Stimulated activated CD4-positive, alpha-beta T cell treated with anti-CD3 and anti-CD28 coated beads, Interleukin-1b, Interleukin-23, amount 100 ng/mL, for 4 hours (primary cell): ENCODE measurements around the gene KCNK1.

Experiments
- DNase-seq, 2 donors: peaks; one replicate each; pipeline ENCODE4 v3.0.0-alpha.2; 2020; ENCODE audit warnings: low read depth in 2 of 2

Gene KCNK1

DNA sequence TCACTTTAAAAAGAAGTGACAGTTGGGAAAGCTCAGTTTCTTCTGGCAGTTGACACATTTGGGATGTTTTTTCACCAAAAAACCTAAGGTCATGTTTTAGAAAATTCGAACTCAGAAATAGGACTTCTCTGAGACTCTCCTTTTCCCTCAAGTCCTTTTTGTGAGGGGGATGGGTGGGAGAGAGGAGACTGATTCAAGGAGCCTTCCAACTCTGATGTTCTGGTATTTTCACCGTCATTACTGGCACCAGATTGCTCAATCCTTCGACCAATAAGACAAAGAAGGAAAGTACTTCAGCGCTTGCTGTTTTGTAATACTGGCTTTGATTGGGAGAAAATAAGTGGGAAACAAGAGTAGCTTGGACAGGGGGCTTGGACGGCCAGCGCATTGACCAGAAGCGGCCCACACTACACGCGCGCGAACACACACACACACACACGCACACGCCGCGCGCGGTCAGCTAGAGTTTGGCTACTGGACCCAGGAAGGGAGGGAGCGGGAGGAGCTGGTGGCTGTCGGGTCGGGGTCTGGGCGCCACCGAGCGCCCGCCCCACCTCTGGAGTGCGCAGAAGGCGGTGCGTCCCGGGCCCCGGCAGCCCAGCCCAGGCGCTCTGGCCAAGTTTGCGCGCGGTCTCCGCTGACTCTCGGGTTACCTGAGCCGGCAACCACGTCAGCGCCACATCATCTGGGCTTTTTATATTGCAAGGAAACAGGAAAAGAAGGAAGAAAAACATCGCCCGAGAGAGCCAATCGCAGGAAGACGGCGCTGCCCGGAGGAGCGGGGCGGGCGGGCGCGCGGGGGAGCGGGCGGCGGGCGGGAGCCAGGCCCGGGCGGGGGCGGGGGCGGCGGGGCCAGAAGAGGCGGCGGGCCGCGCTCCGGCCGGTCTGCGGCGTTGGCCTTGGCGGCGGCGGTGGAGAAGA lies at the start of gene KCNK1:
Gene KCNK1, plus strand, starts transcription at position 855 of the 921 bp plus-strand sequence. Its CDS starts 66 bp downstream, at position 921.
- DNase-seq, result no peak

DNA sequence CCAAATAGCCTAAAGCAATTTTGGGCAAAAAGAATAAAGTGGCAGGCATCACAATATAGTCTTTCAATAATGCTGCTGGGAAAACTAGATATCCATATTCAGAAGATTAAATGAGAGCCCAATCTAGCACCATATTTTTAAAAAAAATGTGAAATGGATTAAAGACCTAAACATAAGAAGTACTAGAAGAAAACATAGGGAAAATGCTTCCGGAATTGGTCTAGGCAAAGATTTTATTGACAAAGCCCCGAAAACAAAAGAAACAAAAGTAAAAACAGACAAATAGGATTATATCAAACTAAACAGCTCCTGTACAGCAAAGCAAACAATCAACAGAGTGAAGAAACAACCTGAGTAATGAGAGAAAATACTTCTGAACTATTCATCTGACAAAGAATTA lies 48.6 kb upstream of the KCNK1 start:
- DNase-seq, result no peak

DNA sequence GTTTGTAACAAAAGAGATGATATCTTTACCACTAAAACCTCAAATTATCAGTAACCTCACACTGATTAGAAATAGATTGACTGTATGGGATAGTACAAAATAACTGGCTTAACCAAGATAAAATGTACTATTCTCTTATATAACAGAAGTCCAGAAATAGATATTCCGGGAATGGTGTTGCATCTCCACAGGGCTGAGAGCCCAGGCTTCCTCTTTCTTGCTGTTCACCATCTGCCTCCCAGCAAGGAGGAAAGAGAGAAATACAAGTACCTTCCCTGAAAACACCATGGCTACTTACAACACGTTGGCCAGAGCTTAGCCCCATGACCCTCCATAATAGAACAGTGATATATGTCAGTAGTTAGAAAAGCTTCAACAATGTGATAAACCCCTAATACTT lies 47.0 kb upstream of the KCNK1 start:
- DNase-seq, result no peak

DNA sequence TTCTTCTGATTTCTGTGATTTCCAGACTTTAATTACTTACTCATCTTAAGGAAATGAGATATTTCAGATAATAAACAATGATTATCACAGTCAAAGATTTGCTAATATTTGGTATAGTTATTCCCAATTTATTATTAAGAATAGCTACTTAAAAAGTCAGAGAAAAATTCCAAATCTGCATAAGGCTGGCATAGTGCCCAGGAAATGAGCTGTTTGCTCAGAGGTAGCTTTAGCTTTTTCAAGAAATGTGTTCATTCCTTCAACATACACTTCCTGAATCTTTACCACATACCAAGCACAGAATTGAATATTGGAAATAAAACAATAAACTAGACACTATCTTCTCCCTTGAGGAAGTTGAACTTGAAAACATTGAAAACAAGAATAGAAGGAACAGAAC lies 44.3 kb upstream of the KCNK1 start:
- DNase-seq, result no peak

DNA sequence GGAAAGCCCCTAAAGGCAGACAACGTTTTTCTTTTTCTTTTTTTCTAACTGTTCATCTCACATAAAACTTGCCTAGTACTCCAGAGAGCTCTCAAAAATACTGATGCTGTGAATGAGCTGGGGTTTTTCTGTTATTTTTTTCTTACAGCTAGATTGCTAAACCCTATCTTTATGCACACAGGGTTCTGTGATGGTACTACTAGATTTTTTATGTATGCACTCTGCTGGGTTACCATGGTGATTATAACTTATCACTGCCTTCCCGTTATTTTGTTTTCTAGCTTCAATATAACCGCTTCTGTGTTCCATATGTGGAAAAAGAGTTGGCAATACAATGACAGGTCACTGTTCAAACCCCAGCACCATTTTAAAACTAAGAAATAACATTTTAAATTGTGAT lies 43.7 kb upstream of the KCNK1 start:
- no peak for DNase-seq

DNA sequence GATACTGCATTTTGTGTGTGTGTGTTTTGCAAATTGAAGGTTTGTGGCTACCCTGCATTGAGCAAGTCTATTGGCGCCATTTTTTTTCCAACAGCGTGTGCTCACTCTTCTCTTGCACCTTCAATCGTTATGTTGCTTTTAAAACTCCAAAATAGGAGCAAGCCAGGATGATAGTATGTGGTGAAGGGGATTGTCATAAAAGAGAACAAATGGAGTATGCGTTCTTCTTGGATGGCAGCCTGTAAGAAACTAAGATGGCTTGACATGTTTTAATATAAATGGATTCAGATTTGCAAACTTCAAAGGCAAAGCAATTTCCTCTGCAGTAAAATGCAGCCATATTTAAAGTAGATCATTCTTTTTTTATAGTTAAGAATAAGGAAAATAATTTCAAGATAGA lies 43.2 kb upstream of the KCNK1 start:
- DNase-seq, result no peak

DNA sequence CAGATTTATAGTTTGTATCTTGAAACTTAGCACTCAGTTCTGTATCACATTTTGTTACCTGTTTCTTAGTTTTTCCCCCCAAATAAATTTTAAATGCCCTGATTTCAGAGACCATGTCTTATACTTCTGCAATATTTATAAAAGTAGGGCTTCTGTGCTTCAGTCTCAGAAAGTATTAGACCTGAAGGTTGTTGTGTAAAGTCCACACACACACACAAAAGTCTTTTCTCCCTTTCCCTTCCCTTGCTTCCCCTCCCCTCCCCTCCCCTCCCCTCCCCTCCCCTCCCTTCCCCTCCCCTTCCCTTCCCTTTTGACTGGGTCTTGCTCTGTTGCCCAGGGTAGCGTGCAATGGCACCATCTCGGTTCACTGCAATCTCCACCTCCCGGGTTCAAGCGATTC lies 41.0 kb upstream of the KCNK1 start:
- no peak for DNase-seq

DNA sequence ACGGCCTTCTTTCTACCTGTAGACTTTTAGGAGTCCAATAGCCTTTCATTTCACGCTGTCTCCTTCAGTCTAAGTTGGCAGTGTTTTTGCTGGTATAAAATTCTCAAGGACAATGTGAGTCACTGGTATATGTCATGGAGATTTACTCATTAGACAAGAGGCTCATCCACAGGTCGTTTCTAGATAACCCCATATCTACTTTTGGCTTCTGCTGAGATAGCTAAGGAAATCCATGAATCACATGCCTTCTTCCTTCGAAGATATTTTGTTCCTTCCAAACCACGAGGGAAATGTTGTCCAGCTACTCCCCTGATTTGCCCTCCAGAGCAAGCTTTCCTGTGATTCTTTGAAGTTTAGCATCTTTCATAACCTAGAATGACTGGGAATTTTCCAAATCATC lies 38.5 kb upstream of the KCNK1 start:
- DNase-seq, result no peak

DNA sequence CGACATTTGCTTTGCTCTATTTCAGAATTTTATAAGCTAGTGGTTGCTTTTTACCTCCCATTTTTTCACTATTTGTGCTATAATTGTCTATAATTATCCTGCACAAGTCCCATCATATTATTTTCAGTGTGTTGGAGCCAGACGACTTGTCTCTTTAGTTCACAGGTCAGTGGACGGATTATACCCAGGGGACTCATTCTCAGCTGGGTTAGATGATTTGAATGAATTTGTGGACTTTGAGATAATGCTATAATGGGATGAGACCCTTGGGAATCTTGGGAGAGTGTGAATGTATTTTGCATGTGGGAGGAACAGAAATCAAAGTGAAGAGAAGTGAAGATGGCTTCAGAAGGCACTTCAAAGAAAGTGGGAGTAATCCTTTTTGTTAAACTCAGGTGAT lies 31.5 kb upstream of the KCNK1 start:
- DNase-seq, result no peak

DNA sequence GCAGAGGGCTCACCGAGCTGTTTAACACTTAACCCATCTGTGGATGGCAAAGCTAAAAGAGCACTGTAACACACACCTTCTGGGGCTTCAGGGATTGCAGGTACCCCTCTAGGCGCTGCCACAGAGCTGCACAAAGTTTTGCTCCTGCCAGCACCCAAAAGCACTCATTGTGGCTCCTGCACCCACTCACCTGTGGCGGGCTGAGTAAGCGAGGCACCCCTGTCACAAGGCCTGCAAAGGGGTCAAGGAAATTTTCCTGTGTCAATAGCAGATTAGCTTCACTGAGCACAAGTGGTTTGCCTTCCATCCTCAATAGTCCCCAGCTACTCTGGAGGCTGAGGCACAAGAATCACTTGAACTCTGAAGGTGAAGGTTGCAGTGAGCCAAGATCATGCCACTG lies 29.5 kb upstream of the KCNK1 start:
- no peak for DNase-seq

DNA sequence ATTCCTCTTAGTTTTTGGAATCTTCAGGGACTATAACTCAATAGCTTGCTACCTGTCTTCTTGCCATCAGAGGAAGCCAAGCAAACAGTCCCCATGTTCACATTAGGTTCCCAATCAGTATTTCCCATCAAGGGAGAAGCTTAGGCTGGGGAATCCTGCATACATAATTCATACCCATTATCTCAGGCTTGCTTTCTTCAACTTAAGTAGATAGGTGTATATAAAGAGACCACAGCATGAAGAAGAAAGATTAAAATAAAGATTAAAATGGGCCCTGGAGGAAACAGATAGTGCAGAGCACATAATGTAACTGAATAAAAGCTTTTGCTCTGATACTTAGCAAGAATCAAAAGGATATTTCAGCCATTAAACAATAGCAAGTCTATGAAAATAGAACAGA lies 29.0 kb upstream of the KCNK1 start:
- no peak for DNase-seq

DNA sequence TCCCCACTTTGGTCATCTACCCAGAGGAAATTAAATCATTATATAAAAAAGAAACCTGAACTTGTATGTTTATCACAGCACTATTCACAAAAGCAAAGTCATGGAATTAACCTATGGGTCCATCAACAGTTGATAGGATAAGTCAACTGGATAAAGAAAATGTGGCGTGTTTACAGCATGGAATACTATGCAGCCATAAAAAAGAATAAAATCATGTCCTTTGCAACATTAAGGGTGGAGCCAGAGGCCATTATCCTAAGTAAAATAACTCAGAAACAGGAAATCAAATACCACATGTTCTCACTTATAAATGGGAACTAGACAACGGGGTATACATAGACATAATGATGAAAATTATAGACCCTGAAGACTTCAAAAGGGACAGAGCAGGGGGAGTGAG lies 27.6 kb upstream of the KCNK1 start:
- DNase-seq, result no peak

DNA sequence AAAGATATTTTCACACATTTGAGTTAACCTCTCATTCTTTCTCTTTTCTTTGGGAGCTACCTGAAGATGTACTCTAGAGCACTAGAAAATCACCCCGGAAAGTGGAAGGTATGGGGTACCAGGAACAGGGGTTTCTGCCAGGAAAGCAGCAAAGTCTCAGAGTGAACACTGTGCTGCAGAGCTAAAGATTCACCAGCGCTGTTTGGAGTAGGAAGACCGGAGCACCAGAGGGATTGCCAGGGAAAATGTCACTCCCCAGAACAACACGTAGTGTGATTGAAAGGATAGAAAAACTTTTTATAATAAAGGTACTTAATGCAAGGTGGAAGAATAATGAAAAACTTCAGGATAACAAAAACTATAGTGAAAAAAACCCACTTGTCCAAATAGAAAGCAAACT lies 26.7 kb upstream of the KCNK1 start:
- no peak for DNase-seq

DNA sequence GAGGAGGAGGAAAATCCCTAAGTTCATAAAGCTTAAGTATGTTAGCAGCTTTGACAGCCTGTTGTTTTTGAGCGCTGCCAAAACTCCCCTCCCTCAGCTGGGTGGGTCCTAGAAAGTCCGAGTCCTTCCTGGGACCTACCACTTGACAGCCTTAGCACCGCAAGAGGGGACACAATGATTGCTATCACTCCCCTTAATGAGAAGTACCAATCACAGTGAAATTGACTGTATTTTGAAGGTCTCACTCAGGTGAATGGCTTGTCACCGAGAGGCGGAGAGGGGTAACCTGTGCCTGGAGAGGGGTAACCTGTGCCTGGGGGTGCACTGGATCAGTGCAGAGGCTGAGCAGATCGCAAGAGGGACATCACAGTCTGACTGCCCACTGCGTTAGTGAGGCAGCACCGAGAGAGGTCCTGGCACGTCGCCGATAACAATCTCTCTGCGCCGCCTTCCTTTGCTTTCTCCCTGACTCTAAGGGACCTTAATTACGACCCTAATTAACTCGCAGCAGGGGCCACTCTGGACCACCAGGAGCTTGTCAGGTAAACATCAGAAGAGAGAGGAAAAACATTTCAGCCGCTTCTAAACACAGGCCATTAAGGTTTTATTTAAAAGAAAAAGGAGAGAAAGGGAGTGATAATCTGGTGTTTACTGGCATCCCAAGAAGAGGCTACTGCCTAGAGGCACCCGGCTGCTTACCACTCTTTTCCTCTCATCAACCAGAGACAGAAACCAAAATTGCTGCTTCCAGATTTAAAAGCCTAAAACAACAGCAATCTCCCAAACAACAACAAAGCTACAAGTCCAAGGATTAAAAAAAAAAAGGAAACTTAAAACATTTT lies 25.7 kb upstream of the KCNK1 start:
- DNase-seq, result no peak

DNA sequence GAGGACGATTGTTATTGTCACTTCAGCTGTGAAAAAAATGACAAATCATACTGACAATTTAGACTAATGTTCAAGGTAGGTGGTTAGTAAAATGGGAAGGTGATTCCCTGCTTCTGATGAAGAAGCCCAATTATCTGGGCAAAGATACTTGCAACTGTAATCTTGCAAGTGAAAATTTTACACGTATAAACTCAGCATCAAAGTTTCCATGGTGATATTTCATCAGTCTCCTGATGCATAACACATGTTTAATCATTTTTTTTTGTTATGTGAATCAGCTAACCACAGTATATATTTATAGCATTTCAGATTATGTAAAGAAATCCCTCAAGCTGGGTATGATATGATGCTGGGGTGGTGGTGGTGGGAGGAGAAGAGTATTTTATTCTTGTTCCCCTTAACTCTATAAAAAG lies 16.4 kb upstream of the KCNK1 start:
- no peak for DNase-seq

DNA sequence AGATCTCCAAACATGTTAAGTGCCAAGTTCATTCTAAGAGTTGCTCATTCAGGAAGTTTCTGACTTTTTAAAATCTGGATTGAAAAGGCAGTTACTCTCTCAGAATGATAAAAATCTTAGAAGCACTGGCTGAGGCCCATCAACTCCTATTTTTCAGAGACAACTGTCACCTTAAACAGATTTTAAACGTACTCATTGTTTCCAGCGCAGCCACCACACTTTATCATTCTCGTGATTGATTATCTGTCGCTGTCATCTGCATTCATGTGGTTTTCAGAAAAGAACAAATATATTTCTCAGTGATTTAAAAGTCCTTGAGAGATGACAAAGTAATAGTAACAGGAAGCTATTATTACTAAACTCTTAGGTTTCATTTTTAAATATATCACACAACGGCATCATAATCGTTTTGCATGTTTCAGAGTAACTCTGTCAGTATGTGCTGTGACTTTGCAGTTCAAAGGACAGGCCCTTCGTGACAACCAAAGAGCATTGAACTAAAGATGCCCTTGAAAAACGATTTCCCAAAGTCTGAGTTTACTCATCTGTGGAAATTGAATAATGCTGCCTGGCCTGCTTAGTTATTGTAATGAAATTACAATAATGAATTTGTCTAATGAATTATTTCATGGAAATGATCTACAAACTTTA lies 14.9 kb upstream of the KCNK1 start:
- DNase-seq, result no peak

DNA sequence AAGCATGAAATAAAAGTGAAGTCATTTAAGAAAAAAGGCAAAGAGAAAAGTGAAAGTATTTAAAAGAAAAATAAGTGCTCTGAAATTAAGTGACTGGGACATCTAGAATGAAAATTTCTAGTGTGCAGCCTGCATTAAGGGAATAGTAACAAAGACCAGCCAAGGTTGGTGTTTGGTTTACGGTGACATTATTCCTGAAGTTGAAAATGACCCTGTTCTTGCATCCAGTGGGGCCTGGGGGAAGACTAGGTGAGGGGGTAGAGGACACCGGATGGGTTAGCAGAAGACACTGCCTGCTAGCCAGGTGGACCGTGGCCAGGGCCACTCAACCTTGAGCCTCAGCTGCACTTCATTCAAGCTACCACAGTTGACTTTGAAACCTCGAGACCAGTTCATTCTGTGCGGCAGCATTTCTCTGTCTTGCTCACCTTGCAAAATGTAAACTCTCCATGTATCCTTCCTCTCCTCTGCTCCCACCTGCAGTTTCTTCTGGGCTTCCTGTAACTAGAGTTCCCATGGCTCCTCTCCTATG lies 14.3 kb upstream of the KCNK1 start:
- no peak for DNase-seq

DNA sequence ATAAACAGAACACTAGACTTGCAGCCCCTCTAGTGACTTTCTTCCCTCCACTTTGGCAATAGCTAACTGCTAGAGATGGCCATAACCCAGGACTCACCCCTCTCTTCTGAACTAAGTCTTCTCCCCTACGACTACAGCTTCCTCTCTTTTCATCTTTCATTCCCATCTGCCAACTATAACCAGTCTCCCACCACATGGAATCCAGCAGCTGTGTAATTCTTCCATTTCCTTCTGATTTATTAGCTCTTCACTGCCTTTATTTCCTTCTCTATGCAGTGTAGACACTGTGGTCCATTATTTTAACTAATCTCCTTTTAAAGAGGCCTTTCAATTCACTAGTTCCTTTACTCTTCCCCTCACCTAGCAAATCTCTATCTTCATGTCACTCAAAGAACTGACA lies 13.4 kb upstream of the KCNK1 start:
- no peak for DNase-seq

DNA sequence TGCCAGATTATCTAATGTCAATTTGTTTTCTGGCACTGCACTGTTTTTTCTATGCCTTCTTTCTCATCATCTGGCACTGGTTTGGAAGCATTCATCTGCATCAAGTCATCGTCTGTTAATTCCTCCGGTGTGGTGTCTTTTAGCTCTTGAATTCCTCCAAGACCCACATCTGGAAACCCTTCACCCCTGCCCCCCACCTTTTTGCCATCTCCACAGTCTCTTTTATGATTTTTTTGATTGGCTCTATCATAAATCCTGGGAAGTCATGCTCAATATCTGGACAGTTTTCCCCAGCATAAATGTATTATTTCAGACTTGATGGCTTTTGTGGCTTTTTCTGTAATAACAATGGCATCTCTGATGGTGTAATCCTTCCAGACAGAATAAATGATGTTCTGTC lies 10.4 kb upstream of the KCNK1 start:
- DNase-seq, result no peak

DNA sequence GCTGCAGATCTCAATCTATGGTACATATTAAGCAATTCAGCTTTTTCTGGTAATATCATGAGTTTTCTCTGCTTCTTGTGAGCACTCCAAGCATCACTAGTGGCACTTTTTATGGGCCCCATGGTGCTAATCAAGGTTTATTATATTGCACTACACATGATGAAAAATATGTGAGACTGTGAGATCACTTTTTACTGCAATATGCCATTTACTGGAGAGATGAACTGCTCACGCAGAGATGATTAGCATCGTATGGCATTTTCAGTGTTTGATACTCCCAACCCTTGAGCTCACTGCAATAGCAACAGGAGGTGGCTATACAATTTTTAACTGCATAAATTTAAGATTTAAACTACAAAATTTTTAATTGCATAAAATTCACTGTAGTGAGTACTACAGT lies 8.7 kb upstream of the KCNK1 start:
- DNase-seq, result no peak

DNA sequence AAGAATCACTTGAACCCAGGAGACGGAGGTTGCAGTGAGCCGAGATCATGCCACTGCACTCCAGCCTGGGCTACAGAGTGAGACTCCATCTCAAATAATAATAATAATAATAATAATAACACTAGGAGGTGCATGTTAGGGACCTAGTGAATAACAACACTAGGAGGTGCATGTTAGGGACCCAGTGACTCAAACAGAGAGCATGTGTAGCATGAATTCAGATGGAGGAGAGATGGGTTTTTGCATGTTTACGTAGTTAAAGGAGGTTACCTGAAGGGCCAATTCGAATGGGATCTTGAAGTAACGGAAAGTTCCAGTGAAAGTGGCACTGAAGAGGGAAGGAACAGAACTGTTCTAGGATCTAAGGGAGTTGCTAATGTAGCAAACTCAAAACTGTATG lies 7.1 kb upstream of the KCNK1 start:
- DNase-seq, result no peak
